Posterior cingulate gyrus (tissue), 11 donors: Measurements from ENCODE around the gene CD300LG.
"Not testable (repeated sequence)": the region's sequence is repeated elsewhere in the genome, so short reads cannot be mapped to it uniquely, and the experiment has no call there.

ENCODE experiments used
- DNase-seq, 10 donors: peaks; one replicate each; pipeline versions ENCODE4 v3.0.0 to v3.0.0-alpha.2; 2020 to 2021; ENCODE audit warnings: mixed read lengths in 3 of 10
- intact Hi-C: fragments of 100-400 bp; cut with DNase I; formaldehyde crosslinking; loops from one replicate; pipeline ENCODE4 v1.15.1; 2023

The CD300LG gene

GRCh38 chr17:43823350-43824084, 23.5 kb upstream of the CD300LG start:
- DNase-seq = peak in 1 of 10 donors; percentile 39
- intact Hi-C loops = no loop called here

- peak in 2 of 10 donors; percentile 24 to 49 for DNase-seq
- intact Hi-C loops = no loop called here
These were observed 21.4 kb upstream of the CD300LG start for GRCh38 chr17:43825567-43825966.

- peak in 2 of 10 donors; percentile 3 to 35 for DNase-seq
These were observed 20.8 kb upstream of the CD300LG start for GRCh38 chr17:43826206-43826605.

GRCh38 chr17:43827596-43827995, 19.4 kb upstream of the CD300LG start:
- DNase-seq = peak in 2 of 10 donors; percentile 16 to 59
- intact Hi-C loops = no loop called here

More at GRCh38 chr17:43826206-43826605, 20.8 kb upstream of the CD300LG start:
- intact Hi-C loops = no loop called here

- intact Hi-C loops = no loop called here
- DNase-seq = peak in 3 of 10 donors; percentile 50 to 83 (median 73)
These were observed 17.2 kb upstream of the CD300LG start for GRCh38 chr17:43829738-43830137.

GRCh38 chr17:43830510-43831140, 16.4 kb upstream of the CD300LG start:
- intact Hi-C loops = no loop called here
- peak in 2 of 10 donors; percentile 15 to 24 for DNase-seq

GRCh38 chr17:43831633-43832032, 15.3 kb upstream of the CD300LG start:
- DNase-seq = peak in 2 of 10 donors; percentile 52 to 70
- intact Hi-C loops = no loop called here

GRCh38 chr17:43832168-43832975, 14.6 kb upstream of the CD300LG start:
- DNase-seq = peak in 6 of 10 donors; percentile 20 to 88 (median 58)
- intact Hi-C loops = no loop called here

- intact Hi-C loops = no loop called here
- DNase-seq = peak; percentile 19 to 94 (median 54)
These were observed 13.8 kb upstream of the CD300LG start, which contains the start of gene MPP3 for GRCh38 chr17:43832976-43833829. TSS of gene MPP3 (minus strand) at chr17:43833146. CDS start at chr17:43831906, 1,240 bp downstream.

GRCh38 chr17:43834106-43834505, 12.9 kb upstream of the CD300LG start:
- peak in 1 of 10 donors; percentile 21 for DNase-seq
- intact Hi-C loops = no loop called here

- DNase-seq = peak in 2 of 10 donors; percentile 12 to 35
- intact Hi-C loops = no loop called here
These were observed 7.3 kb upstream of the CD300LG start for GRCh38 chr17:43839670-43840108.

GRCh38 chr17:43840814-43841213, 6.2 kb upstream of the CD300LG start:
- intact Hi-C loops = no loop called here
- DNase-seq = peak in 2 of 10 donors; percentile 21 to 60

GRCh38 chr17:43841282-43841681, 5.7 kb upstream of the CD300LG start:
- DNase-seq = no peak
- intact Hi-C loops = no loop called here

GRCh38 chr17:43842091-43842974, 4.6 kb upstream of the CD300LG start:
- intact Hi-C loops = not testable (repeated sequence)
- DNase-seq = peak in 2 of 10 donors; percentile 31 to 83

- intact Hi-C loops = no loop called here
- peak in 1 of 10 donors; percentile 59 for DNase-seq
These were observed 4.0 kb upstream of the CD300LG start for GRCh38 chr17:43842975-43843325.

GRCh38 chr17:43844241-43844640, 2.7 kb upstream of the CD300LG start:
- intact Hi-C loops = no loop called here
- peak in 1 of 10 donors; percentile 57 for DNase-seq

- intact Hi-C loops = loop anchor here (1.0 to 5.0 kb wide), 2 partner anchors 66 to 153 kb away; no protein-coding TSS in a partner anchor
- peak in 1 of 10 donors; percentile 24 for DNase-seq
These were observed 1.2 kb upstream of the CD300LG start for GRCh38 chr17:43845766-43846165.

GRCh38 chr17:43846221-43846712, 709 bp upstream of the CD300LG start:
- peak; percentile 54 to 97 (median 86) for DNase-seq
- intact Hi-C loops = loop anchor here (1.0 to 5.0 kb wide), 2 partner anchors 67 to 154 kb away; no protein-coding TSS in a partner anchor
